ENCODE data around the gene FGF12.

FGF12 gene

DNA sequence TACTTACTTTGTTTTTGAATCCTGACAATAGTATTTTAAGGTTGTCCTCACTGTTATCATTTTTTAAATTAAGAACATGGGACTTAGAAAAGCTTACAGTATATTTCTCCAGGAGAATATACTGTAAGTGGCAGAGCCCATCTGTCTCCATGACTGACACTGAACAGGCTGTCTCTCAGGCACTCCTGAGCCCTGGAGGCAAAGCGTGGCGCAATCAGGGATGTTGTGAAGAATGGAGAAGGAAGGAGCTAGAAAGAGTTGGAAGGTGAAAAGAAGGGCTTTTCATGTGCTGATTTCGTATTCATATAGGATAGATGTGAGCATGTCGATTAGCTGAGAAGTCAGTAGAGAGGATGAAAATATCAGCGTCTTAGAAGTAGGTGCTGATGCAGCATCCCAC is 41.5 kb downstream of the FGF12 start:
- no peak for DNase-seq (ENCODE audit: low read depth)
- H3K4me3 ChIP-seq (ENCODE audit: low read length): no peak overlapping the region
- TF ChIP-seq, protein P1, sequence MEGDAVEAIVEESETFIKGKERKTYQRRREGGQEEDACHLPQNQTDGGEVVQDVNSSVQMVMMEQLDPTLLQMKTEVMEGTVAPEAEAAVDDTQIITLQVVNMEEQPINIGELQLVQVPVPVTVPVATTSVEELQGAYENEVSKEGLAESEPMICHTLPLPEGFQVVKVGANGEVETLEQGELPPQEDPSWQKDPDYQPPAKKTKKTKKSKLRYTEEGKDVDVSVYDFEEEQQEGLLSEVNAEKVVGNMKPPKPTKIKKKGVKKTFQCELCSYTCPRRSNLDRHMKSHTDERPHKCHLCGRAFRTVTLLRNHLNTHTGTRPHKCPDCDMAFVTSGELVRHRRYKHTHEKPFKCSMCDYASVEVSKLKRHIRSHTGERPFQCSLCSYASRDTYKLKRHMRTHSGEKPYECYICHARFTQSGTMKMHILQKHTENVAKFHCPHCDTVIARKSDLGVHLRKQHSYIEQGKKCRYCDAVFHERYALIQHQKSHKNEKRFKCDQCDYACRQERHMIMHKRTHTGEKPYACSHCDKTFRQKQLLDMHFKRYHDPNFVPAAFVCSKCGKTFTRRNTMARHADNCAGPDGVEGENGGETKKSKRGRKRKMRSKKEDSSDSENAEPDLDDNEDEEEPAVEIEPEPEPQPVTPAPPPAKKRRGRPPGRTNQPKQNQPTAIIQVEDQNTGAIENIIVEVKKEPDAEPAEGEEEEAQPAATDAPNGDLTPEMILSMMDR (conservative IDR thresholded peaks at IDR 0.05; ENCODE audit: low read depth, low read length): no peak

DNA sequence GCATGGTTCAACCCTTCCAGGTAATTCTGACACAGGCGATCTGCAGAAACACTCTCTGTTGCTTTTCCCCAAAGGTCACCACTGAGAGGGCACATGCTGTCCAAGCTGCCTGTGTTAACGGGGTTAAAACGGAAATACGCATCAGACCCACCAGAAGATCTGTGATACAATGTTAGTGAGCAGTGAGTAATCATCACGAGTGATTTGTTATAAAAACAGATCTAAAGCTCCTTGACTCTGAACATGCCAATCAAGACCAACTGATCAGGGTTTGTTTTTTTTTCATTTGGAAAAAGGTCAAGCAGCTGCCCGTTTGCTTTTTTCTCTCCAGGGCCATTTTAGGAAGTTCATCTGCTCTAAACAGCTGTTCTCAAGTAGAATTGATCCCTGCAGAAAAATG is 43.2 kb downstream of the FGF12 start:
- peak; percentile 42 for DNase-seq (ENCODE audit: low read depth)
- TF ChIP-seq, protein P1 (conservative IDR thresholded peaks at IDR 0.05; ENCODE audit: low read depth, low read length): no peak
- no peak overlapping the region for H3K4me3 ChIP-seq (ENCODE audit: low read length)

DNA sequence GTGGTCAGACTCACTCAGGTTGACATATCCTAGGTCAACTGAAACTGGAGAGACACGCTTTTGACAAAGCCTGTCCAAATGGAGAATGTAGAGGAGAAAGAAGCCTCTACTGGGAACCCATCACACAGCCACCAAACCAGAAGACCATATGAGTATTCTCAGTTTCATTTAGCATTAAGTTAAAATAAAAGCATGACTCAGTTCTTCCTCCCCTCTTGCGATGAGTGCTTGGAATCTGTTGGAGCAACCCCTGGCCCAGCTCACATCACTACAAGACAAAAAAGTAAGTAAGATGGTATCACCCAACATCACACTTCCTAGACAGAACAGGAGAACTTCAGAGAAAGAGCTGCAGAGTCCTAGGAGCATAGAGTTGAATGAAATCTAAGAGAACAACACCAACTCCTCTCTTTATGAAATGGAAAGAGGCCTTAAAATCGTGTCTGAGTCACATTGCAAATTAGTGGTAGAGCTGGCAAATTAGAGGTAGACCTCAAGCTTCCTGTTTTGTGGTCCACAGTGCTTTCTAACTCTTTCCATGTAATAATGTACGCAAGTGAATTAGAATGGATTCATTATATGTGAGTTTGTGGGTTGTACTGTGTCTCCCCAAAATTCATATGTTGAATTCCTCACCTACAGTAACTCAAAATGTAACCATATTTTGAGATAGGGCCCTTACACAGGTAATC is 51.2 kb downstream of the FGF12 start:
- TF ChIP-seq, protein P1 (conservative IDR thresholded peaks at IDR 0.05; ENCODE audit: low read depth, low read length): no peak
- H3K4me3 ChIP-seq (ENCODE audit: low read length): no peak overlapping the region
- no peak for DNase-seq (ENCODE audit: low read depth)

DNA sequence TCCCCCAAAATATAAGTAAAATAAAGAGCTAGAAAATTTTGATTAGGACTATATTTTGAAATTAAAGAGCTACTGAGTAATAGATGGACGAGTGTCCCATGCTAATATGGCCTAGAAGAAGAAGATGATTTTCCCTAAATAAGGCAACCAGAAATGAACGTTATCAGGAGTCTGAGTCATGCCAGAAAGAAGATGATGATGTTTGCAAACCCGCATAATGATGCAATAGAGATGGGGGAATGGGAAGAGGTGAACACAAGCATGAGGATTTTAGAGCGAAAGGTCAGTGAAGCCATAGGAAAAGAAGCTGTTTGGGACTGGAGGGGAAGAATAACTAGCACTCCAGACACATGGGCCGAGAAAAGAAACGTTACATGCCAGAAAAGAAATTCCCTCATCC is 71.7 kb downstream of the FGF12 start:
- no peak for DNase-seq (ENCODE audit: low read depth)
- H3K4me3 ChIP-seq (ENCODE audit: low read length): no peak overlapping the region
- TF ChIP-seq, protein P1 (conservative IDR thresholded peaks at IDR 0.05; ENCODE audit: low read depth, low read length): no peak

DNA sequence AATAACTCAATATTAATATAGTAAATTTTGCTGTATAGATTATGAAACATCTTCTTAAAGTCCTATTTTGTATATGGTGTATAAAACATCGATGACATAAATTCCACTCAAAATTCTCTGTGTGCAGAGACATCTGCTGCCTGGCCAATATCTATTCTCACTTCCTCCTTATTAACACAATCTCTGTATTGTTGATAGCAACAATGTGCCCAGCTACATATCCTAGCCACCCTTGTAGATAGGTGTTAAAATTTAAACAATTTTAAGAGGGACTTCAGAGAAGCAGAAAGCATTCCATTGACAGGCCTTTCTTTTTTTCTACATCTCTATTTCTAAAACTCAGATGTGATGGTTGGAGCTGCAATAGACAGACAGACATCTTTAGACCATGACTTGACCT is 72.3 kb downstream of the FGF12 start:
- TF ChIP-seq, protein P1 (conservative IDR thresholded peaks at IDR 0.05; ENCODE audit: low read depth, low read length): no peak
- no peak overlapping the region for H3K4me3 ChIP-seq (ENCODE audit: low read length)
- no peak for DNase-seq (ENCODE audit: low read depth)

DNA sequence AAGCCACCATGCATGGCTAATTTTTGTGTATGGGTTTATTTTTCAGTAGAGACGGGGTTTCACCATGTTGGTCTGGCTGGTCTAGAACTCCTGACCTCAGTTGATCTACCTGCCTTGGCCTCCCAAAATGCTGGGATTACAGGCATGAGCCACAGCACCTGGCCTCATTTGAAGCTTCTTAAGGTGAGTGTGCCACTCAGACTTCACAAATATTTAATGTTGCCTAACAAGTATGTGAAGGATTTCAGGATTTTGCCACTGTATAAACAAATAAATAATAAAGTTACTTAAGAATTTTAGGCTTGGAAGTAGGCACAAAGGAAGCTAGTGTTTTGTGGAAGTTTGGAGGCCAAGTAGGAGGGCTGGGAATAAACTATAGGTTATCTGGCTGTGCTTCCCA is 73.5 kb downstream of the FGF12 start:
- no peak for DNase-seq (ENCODE audit: low read depth)
- TF ChIP-seq, protein P1 (conservative IDR thresholded peaks at IDR 0.05; ENCODE audit: low read depth, low read length): no peak
- no peak overlapping the region for H3K4me3 ChIP-seq (ENCODE audit: low read length)

DNA sequence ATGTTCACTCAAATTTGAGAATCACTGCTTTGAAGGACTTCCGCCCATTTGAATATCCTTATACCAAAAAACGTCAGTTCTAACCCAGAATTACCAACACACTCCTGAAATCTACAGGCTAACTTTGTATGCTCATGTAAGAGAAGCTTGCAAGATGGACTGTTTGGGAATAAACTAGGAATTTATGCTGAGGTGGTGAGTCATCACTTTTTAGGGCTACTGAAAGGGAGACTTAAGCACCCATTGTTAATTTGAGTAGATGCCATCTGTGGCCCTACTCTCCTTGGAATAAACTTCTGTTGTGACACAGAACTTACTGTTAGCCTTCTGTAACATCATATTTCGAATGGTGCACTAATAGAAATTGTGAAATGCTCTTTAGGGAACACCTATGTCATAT is 74.6 kb downstream of the FGF12 start:
- DNase-seq (ENCODE audit: low read depth): no peak
- no peak overlapping the region for H3K4me3 ChIP-seq (ENCODE audit: low read length)
- TF ChIP-seq, protein P1 (conservative IDR thresholded peaks at IDR 0.05; ENCODE audit: low read depth, low read length): no peak

All from retinal pigment epithelial cell (primary cell).